NCI-H2081 (cell line): ENCODE results near the gene JMJD1C.
"Not testable (repeated sequence)": the region's sequence is repeated elsewhere in the genome, so short reads cannot be mapped to it uniquely, and the experiment has no call there.

ENCODE experiments used
- DNase-seq, 2 experiments: peaks; one replicate each; lab custom pipeline; 2025; lab: John Stamatoyannopoulos, UW

Gene JMJD1C

GRCh38 chr10:63258920-63259678 lies 206.7 kb downstream of the JMJD1C start:
- DNase-seq, result no peak

GRCh38 chr10:63257778-63258177 lies 208.0 kb downstream of the JMJD1C start:
- no peak for DNase-seq

DNA sequence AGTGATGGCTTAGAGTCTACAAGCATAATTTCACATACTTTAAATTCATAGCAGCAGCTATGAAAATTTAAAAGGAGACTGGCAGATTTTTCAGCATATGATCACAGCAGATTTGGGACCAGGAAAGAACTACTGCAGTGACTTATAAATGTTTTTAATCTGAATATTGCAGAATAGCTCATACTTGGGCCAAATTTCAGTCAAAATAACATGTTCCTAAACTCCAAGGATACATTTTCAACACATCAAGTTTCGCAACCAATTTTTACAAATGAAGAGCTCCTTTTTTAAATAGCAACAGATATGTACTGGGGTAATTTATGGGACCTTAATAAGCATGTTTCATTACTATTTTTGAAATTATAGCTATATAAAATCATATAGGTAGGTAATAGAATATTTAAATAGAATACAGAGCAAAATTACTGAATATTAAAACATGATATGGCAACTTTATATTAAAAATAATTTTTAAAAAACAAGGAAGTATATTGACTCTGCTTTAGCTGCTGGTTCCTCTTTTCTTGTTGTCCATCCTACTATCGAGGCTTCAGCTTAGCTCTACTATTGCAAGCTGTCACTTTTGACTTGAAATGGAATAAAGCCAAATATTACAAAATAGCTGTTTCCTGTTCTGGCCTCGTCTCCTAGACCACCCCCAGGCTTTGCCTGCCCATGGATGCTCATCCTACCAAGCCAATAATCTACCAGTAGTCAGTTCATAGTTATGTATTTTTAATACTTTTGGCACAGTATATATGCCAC lies 209.6 kb downstream of the JMJD1C start:
- no peak for DNase-seq

- DNase-seq, result no peak
Measured at GRCh38 chr10:63255316-63255715, 210.5 kb downstream of the JMJD1C start.

DNA sequence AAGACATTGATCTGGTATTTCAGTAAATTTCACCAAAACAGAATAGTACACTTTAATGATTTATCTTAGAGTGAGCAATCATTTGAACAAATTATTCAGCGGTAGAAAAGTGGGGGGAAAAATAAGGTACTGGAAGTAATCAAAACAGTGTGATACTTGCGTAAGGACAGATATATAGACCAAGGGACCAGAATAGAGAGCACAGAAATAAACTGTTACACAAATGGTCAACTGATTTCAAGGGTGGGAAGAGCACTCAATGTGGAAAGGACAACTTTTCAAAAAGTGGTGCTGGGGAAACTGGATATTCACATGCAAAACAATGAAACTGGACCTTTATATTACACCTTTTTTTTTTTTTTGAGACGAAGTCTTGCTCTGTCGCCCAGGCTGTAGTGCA lies 212.7 kb downstream of the JMJD1C start:
- no peak for DNase-seq

- DNase-seq, result no peak
Measured at GRCh38 chr10:63252095-63252762, 213.5 kb downstream of the JMJD1C start.

DNA sequence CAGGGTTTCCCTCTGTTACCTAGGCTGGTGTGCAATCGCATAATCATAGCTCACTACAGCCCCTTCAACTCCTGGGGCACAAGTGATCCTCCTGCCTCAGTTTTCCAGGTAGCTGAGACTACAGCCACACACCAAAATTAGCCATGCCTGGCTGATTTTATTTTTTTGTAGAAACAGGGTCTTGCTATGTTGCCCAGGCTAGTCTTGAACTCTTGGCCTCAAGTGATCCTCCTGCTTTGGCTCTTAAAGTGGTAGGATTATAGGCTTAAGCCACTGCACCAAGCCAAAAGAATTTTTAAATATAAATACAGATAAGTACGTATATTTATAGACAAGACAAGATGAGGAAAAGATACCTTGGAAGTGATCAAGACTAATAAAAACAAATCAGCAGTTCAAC lies 215.7 kb downstream of the JMJD1C start:
- DNase-seq, result no peak

- DNase-seq, result no peak
Measured at GRCh38 chr10:63247771-63248170, 218.0 kb downstream of the JMJD1C start.

- no peak for DNase-seq
Measured at GRCh38 chr10:63246356-63246755, 219.4 kb downstream of the JMJD1C start.

DNA sequence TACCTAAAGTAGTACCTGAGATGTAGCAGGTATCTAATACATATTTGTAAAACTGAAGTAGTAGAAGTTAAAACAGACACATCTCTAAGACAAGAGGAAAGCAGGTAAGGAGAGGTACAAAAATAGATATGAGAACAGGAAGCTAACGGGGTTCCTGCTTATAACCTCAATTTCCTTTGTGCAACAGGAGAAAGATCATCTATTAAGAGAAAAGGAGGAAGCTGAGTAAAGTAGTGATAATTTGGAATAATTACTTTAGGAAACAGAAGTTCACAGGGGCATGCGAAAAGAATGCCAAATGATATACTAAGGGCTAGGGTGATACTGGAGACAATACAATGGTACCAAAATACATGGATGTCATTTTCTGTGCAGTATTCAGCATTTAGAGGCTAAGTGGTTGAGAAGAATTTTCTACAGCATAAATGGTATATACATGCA lies 223.9 kb downstream of the JMJD1C start:
- DNase-seq, result no peak

DNA sequence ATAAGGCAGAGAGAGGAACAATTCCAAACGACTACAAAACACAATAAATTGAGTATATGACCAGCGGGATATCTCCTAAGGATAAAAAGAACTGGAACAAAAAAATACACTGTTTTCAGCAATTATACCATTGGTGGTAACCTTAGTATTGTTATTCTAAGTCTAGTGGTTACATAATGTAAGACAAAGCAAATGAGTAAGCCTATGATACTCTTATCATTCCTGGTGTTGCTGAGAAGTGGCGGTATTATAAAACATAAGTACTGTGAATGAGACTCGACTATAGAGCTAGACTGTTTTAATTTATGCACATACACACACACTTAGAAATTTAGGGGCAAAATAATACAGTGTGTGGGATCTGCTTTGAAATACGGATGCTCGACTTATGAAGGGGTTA lies 225.0 kb downstream of the JMJD1C start:
- DNase-seq, result no peak

DNA sequence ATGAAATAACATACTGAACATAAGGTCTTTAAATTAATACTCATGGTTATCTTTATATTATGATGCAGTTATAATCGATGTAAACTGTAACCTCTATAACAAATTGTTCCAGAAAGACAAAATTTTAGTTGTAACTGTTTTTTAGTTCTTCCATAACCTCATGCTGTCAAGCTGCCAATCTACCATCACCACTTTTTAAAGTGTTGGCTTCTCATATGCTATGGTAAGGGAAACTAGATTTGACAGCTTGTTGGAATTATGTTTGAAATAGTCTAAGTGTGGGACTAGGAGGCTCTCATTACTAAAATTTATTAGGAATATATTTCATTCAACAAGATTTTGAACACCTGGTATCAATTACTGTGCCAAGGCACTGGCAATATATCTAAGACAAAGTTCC lies 227.3 kb downstream of the JMJD1C start:
- no peak for DNase-seq

GRCh38 chr10:63237396-63237795 lies 228.4 kb downstream of the JMJD1C start:
- no peak for DNase-seq

GRCh38 chr10:63236113-63236935 lies 229.5 kb downstream of the JMJD1C start:
- DNase-seq, result no peak

GRCh38 chr10:63235136-63235535 lies 230.6 kb downstream of the JMJD1C start:
- DNase-seq, result not testable (repeated sequence)

DNA sequence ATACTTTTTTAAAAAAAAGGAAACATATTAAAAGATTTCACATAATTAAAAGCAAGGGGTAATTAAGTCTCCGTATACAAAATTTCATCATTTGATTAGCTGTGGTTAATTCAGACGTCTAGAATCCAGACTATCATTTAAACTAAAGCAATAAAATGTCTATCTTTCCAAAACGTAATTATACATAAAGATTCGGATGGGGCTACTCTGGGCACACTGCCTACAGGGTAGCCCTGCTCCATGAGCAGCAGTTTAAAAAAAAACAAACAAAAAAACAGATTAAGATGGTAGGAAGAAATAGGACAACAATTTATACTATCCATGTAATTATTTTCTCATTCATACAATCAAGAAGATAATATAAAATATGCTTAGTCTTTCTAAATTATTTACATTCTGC lies 236.6 kb downstream of the JMJD1C start:
- no peak for DNase-seq

GRCh38 chr10:63228237-63228636 lies 237.5 kb downstream of the JMJD1C start:
- no peak for DNase-seq

DNA sequence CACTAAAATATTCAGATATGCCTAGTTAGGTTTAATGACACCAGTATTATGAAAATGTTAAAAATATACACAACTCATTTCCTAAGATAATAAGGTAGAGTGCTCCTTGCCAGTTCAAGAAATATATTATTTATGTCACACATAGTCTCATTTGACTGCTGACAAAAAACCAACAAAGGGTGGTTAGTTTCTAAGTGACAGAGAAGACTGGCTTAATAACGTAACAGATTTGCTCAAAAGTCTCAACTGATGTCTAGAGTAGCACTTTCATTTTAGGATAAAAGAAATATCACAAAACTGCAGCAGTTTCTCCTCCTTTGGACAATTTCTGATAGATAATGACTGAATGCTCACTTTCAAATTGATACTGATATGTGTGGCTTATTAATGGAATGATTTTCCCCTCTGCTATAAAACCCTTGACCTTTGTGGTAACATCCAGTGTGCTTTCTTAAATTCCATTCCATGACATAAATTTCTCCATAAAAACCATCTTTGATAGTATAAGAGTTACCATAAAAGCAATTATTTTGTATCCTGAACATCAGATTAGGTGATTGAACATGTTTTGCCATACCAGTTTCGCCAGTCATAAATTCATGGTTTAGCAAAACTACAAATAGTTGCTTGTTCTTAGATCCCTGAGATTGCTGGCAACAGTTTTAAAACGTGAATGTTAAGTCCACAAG lies 238.4 kb downstream of the JMJD1C start:
- no peak for DNase-seq

- no peak for DNase-seq
Measured at GRCh38 chr10:63224241-63224640, 241.5 kb downstream of the JMJD1C start.

- no peak for DNase-seq
Measured at GRCh38 chr10:63221950-63222349, 243.8 kb downstream of the JMJD1C start.

GRCh38 chr10:63219749-63220148 lies 246.0 kb downstream of the JMJD1C start:
- no peak for DNase-seq
